Measurements from ENCODE around the gene B3GAT1. TPM values are rescaled to one million over a fixed set of nuclear protein-coding genes. Genes with fewer than 3 reads are reported as not detected.

B3GAT1 gene
- total RNA-seq, 2 donors from 2014 or later: 0.16 TPM; not detected in 1

DNA sequence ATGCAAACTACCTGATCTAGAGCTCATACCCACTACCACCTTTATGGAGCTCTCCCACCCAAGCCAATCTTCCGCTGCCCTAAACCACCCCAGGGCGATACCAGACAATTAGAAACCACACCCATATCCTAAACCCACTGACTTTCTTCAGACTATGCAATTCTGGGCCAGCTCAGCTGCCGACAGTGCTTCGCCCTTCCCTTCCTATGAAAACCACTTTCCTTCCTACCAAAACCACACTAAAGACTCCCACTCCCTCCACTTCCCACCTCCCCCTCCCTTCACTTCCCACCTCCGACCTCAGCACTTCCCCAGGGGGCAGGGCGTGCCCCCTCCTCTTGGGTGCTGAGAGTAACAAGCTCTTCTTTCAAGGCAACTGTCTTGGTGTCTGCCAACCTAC is 25.1 kb downstream of the B3GAT1 start:
- no peaks in the 10 kb centered on the region for H3K9me3 ChIP-seq
- TF ChIP-seq, protein P1, sequence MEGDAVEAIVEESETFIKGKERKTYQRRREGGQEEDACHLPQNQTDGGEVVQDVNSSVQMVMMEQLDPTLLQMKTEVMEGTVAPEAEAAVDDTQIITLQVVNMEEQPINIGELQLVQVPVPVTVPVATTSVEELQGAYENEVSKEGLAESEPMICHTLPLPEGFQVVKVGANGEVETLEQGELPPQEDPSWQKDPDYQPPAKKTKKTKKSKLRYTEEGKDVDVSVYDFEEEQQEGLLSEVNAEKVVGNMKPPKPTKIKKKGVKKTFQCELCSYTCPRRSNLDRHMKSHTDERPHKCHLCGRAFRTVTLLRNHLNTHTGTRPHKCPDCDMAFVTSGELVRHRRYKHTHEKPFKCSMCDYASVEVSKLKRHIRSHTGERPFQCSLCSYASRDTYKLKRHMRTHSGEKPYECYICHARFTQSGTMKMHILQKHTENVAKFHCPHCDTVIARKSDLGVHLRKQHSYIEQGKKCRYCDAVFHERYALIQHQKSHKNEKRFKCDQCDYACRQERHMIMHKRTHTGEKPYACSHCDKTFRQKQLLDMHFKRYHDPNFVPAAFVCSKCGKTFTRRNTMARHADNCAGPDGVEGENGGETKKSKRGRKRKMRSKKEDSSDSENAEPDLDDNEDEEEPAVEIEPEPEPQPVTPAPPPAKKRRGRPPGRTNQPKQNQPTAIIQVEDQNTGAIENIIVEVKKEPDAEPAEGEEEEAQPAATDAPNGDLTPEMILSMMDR (IDR thresholded peaks at IDR 0.05): no peak
- H3K36me3 ChIP-seq: no peaks in the 10 kb centered on the region
- no peak overlapping the region for H3K4me3 ChIP-seq
- H3K27me3 ChIP-seq: no peaks in the 10 kb centered on the region
- no peak overlapping the region for H3K27ac ChIP-seq
- no peaks in the 10 kb centered on the region for H3K4me1 ChIP-seq
- DNase-seq (ENCODE audit: low spot score): no peak

DNA sequence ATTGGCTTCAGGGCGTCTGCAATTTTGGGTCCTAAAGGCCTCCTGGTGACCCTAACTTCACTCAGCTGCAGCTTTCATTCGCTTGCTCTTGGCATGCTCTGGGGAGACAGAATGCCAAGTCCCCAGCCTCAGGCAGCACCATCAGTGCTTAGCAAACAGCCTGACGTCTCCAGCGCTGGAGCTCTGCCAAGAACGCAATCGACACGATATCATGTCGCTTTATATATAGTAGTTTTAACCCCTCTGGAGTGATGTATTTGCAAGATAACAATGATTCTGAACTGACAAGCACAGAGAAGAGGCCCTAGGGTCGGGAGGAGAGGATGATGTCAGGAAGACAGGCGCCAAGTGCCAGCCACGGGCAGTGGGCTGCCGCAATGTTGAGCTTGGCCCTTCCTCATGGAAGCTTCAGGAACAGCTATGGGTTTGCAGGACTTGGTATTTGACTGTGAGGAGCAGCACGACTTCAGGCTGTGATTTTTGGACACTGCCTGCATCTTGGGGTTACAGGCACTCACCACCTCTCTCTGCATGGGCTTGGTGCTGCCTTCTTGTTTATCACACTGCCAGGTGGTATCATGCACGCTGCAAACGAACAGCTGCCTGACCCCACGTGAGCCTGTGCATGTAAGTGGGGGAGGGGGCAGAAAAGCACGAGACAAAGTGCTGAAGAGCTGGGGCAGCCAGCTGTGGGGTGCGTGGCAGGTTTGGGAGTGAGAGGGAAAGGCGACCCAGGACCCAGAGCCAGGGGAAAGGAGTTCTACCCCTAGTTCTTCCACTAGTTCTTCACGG is 26.1 kb downstream of the B3GAT1 start:
- no peaks in the 10 kb centered on the region for H3K9me3 ChIP-seq
- no peaks in the 10 kb centered on the region for H3K4me1 ChIP-seq
- DNase-seq (ENCODE audit: low spot score): no peak
- TF ChIP-seq, protein P1 (IDR thresholded peaks at IDR 0.05): no peak
- H3K36me3 ChIP-seq: no peaks in the 10 kb centered on the region
- H3K27ac ChIP-seq: no peak overlapping the region
- no peak overlapping the region for H3K4me3 ChIP-seq
- H3K27me3 ChIP-seq: no peaks in the 10 kb centered on the region

DNA sequence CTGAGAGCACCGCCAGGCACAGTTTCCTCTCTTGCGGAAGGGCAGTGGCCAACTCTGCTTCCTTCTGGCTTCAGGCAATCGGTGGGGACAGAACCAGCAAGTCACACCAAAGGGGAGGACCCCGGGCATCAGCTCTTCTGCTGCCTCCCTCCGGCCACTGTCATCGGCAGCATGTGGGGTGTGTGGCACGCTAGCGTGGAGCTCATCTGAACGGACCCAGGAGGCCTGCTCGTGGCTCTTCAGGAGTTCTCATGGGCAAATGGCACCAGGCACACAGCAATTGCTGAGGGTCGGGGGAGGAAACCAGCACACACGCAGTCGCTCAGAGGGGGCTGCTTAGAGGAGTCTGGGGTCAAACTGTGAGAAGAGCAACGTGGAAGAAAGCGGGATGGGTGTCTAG is 26.9 kb downstream of the B3GAT1 start:
- Histone ChIP-seq H3K9me3 (no peaks in the 10 kb centered on the region), H3K4me3 (no peak overlapping the region), H3K27me3 (no peaks in the 10 kb centered on the region), H3K27ac (no peak overlapping the region), H3K36me3 (no peaks in the 10 kb centered on the region), H3K4me1 (no peaks in the 10 kb centered on the region)
- no peak for DNase-seq (ENCODE audit: low spot score)
- TF ChIP-seq, protein P1 (IDR thresholded peaks at IDR 0.05): no peak

DNA sequence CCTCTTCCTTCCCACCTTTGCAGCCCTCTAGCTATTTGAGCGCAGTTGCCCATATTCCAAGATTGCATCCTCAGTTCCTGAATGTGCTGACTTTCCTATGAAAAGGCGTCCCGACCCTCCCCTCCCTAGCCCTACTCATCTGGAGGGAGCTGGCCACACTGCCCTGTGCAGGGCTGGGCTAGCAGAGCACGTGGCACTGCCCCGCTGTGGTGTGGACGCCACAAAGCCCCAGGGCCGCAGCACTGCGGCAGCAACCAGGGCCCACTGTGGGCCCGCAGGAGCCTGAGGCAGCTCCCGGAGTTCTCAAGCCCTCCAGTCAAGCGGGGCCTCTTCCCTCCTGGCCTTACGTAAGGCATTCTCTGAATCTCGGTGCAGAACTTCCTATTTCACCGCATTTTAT is 27.6 kb downstream of the B3GAT1 start:
- Histone ChIP-seq H3K9me3 (no peaks in the 10 kb centered on the region), H3K27me3 (no peaks in the 10 kb centered on the region)
- TF ChIP-seq, protein P1 (IDR thresholded peaks at IDR 0.05): no peak

DNA sequence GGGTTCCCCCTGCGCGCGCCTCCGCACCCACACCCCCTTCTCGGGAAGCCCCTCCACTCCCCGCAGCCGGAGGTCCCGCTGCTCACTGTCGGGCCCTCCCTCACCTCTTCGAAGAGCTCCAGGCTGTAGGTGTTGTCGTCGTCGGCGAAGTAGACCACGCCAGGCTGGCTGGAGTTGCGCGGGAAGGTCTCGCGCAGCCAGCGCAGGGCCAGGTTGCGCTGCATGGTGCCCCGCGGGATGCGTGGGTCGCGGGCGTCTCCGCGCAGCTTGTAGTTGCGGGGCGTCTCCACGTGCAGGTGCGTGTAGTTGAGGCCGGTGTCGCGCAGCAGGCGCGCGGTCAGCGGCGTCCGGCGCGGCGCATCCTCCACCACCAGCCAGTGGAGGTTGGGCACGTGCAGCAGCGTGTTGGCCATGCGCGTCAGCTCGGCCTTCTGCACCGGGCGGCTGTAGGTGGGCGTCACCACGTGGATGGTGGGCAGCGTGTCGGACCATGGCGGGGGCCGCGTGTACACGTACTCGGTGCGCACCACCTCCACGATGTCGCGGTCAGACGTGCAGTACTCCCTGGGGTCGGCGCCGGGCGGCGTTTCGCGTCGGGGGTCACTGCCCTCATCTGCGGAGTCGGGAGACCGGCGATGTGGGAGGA is 28.3 kb downstream of the B3GAT1 start:
- Histone ChIP-seq H3K4me3 (no peak overlapping the region), H3K27me3 (no peaks in the 10 kb centered on the region), H3K27ac (no peak overlapping the region), H3K36me3 (no peaks in the 10 kb centered on the region), H3K9me3 (no peaks in the 10 kb centered on the region), H3K4me1 (no peaks in the 10 kb centered on the region)
- no peak for DNase-seq (ENCODE audit: low spot score)
- TF ChIP-seq, protein P1 (IDR thresholded peaks at IDR 0.05): no peak

More for the DNA sequence above, 27.6 kb downstream of the B3GAT1 start:
- no peaks in the 10 kb centered on the region for H3K36me3 ChIP-seq
- DNase-seq (ENCODE audit: low spot score): no peak
- no peak overlapping the region for H3K4me3 ChIP-seq
- no peak overlapping the region for H3K27ac ChIP-seq
- no peaks in the 10 kb centered on the region for H3K4me1 ChIP-seq

Data from right atrium auricular region (tissue), 2 donors.